ENCODE measurements around the gene KIF20B. TPM values are rescaled to one million over a fixed set of nuclear protein-coding genes. Genes with fewer than 3 reads are reported as not detected.

KIF20B gene
- total and polyA plus RNA-seq, 2 of the 13 experiments (the other 11 are each of a cell fraction or from before 2014, with no cell fraction given) = 3.5 to 38.6 TPM

DNA sequence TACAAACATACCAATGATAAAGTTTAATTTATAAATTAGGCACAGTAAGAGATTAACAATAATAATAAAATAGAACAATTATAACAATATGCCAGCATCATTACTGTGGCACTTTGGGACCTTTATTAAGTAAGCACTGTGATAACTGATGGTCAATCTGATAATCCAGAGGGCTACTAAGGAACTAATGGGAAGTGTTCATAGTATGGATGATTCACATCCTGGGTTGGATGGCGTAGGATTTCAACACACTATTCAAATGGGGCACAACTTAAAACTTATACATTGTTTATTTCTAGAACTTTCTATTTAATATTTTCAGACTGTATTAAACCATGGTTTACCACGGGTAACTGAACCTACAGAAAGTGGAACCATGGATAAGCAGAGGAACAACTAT is 90.8 kb downstream of the KIF20B start:
- H3K79me2 ChIP-seq (ENCODE audit: insufficient read depth, low read length) = no peaks in the 10 kb centered on the region
- no peak overlapping the region for H2AFZ ChIP-seq (ENCODE audit: low read length)
- H3K9ac ChIP-seq (ENCODE audit: insufficient read depth, low read depth, low read length) = no peak overlapping the region
- ChIA-PET CTCF (ENCODE audit: low intra/inter-chr PET ratio, low total read pairs) (interaction anchor here (2.7 kb wide), 1 partner anchor 800 kb away, joined by 13 read pairs; no protein-coding TSS in a partner anchor), POLR2A (no interaction called here)
- BruUV-seq (replicated peaks) = no TSS peak
- H3K4me3 ChIP-seq (replicated peaks in 1 of 3; ENCODE audit: insufficient read depth in 1 of 3, low read depth in 2 of 3, low read length in 3 of 3) = no peak overlapping the region
- no peak overlapping the region for H3K4me2 ChIP-seq (ENCODE audit: low read depth, low read length)
- DNase-seq (ENCODE audit: low spot score) (no peak), ATAC-seq (no peak), FAIRE-seq (no peak)
- no peaks in the 10 kb centered on the region for H3K36me3 ChIP-seq (replicated peaks in 1 of 2; ENCODE audit: control insufficient read depth in 1 of 2, insufficient read depth in 2 of 2, low read length in 2 of 2)
- no peak for TF ChIP-seq GLMP (CRISPR knock-in tag; IDR thresholded peaks at IDR 0.05; ENCODE audit: borderline replicate concordance)
- TF ChIP-seq DR1 (CRISPR knock-in tag; IDR thresholded peaks at IDR 0.05) = no peak
- TF ChIP-seq ZNF891 (CRISPR knock-in tag; IDR thresholded peaks at IDR 0.05) = no peak
- no peak for TF ChIP-seq ZNF549 (CRISPR knock-in tag; IDR thresholded peaks at IDR 0.05)
- no peak for TF ChIP-seq GABPB1 (CRISPR knock-in tag; IDR thresholded peaks at IDR 0.05)
- TF ChIP-seq MIER2 (CRISPR knock-in tag; IDR thresholded peaks at IDR 0.05) = no peak
- TF ChIP-seq ZFP82 (CRISPR knock-in tag; IDR thresholded peaks at IDR 0.05; ENCODE audit: borderline replicate concordance) = no peak
- TF ChIP-seq PBX2 (CRISPR knock-in tag; IDR thresholded peaks at IDR 0.05) = no peak
- TF ChIP-seq HES4 (CRISPR knock-in tag; IDR thresholded peaks at IDR 0.05; ENCODE audit: borderline replicate concordance) = no peak
- in situ Hi-C loops (cut with HindIII; ENCODE audit: extremely low pct_ligation_motif_present, low pct_unique_long_range_greater_than_20kb) = loop anchor here (5.0 to 25.0 kb wide), 5 partner anchors 153 to 1073 kb away; no protein-coding TSS in a partner anchor
- H3K9me3 ChIP-seq (ENCODE audit: low read length) = no peaks in the 10 kb centered on the region
- peaks cover 23% of the 10 kb centered on the region for H3K4me1 ChIP-seq (ENCODE audit: insufficient read depth, low read length)
- WGBS (ENCODE audit: low lambda C conversion rate) = 36% methylated on average over 2 of the region's 2 CpGs
- no peak overlapping the region for H3K27ac ChIP-seq (ENCODE audit: extremely low read length, insufficient read depth, low read length)
- H4K20me1 ChIP-seq (ENCODE audit: insufficient read depth, low read length) = no peaks in the 10 kb centered on the region
- intact Hi-C loops (cut with micrococcal nuclease; ENCODE audit: unreplicated experiment) = loop anchor here (2.0 to 10.0 kb wide), 4 partner anchors 61 to 997 kb away; no protein-coding TSS in a partner anchor
- no peaks in the 10 kb centered on the region for H3K27me3 ChIP-seq (ENCODE audit: control insufficient read depth in 1 of 2, insufficient read depth in 2 of 2, low read length in 2 of 2)
